ENCODE results near the gene CDC34.

GRCh38 chr19:579111-579841 is 47.7 kb downstream of the CDC34 start:
- TF ChIP-seq CTCF (IDR thresholded peaks at IDR 0.05; ENCODE audit: low read depth, low read length) (no peak), EZH2phosphoT487 (IDR thresholded peaks at IDR 0.05; ENCODE audit: low read depth) (no peak)

Data from OCI-LY3 (cell line).